RWPE1 (cell line): Measurements from ENCODE around the gene BRIP1.

Source experiments
- CTCF ChIA-PET: fragments of 350-600 bp; sonication (Branson Sonifier 250); formaldehyde crosslinking; extraction: SDS; loops from one replicate; lab custom pipeline; 2021; lab: Yijun Ruan, JAX
- POLR2A ChIA-PET: fragments of 400-600 bp; formaldehyde crosslinking; extraction: SDS; loops from one replicate; lab custom pipeline; 2020; ENCODE audit warnings: antibody characterized with exemption; ENCODE audit not compliant: low non-redundant PET; lab: Yijun Ruan, JAX
- DNase-seq: peaks from one replicate; pipeline ENCODE4 v3.0.0; 2012; ENCODE audit warnings: low spot score
- H3K27ac ChIP-seq: fragments of 450-650 bp; 2 replicates; pipeline ENCODE4 v1.5.1; 2017
- CTCF ChIP-seq: fragments of 450-650 bp; conservative IDR thresholded peaks from 2 replicates; pipeline ENCODE4 v1.5.1; 2017; ENCODE audit warnings: low read depth, mild to moderate bottlenecking

BRIP1 gene

GRCh38 chr17:61849674-61850073, 13.7 kb downstream of the BRIP1 start:
- TF ChIP-seq CTCF = no peak
- no peak for DNase-seq
- ChIA-PET POLR2A (interaction anchor here (0.8 kb wide), 1 partner anchor 13 kb away, joined by 3 read pairs; no protein-coding TSS in a partner anchor), CTCF (no interaction called here)
- no peak overlapping the region for H3K27ac ChIP-seq

- ChIA-PET CTCF (no interaction called here), POLR2A (interaction anchor here (0.8 kb wide), 1 partner anchor 14 kb away, joined by 3 read pairs; no protein-coding TSS in a partner anchor)
- DNase-seq = no peak
- TF ChIP-seq CTCF = no peak
- no peak overlapping the region for H3K27ac ChIP-seq
Measured at GRCh38 chr17:61848896-61849295, 14.4 kb downstream of the BRIP1 start.

GRCh38 chr17:61848247-61848646, 15.1 kb downstream of the BRIP1 start:
- H3K27ac ChIP-seq = no peak overlapping the region
- TF ChIP-seq CTCF = no peak
- ChIA-PET POLR2A (no interaction called here), CTCF (no interaction called here)
- no peak for DNase-seq

- CTCF ChIA-PET = no interaction called here
- no peak for DNase-seq
- POLR2A ChIA-PET = no interaction called here
- TF ChIP-seq CTCF = no peak
- H3K27ac ChIP-seq = no peak overlapping the region
Measured at GRCh38 chr17:61847659-61848058, 15.7 kb downstream of the BRIP1 start.

- no peak for DNase-seq
- ChIA-PET CTCF (no interaction called here), POLR2A (no interaction called here)
- no peak for TF ChIP-seq CTCF
- H3K27ac ChIP-seq = no peak overlapping the region
Measured at GRCh38 chr17:61846761-61847375, 16.5 kb downstream of the BRIP1 start.

- no peak for DNase-seq
- CTCF ChIA-PET = interaction anchor here (0.5 kb wide), 1 partner anchor 9 kb away, joined by 3 read pairs; no protein-coding TSS in a partner anchor
- TF ChIP-seq CTCF = no peak
- POLR2A ChIA-PET = no interaction called here
- H3K27ac ChIP-seq = no peak overlapping the region
Measured at GRCh38 chr17:61846088-61846487, 17.2 kb downstream of the BRIP1 start.
